Stomach smooth muscle (tissue), 2 donors: Measurements from ENCODE around the gene ARMC9.
A peak's percentile ranks its signal among the peaks of the same experiment; 100 is the strongest.
"Not testable (repeated sequence)": the region's sequence is repeated elsewhere in the genome, so short reads cannot be mapped to it uniquely, and the experiment has no call there.

Source experiments
- H3K27ac ChIP-seq: one replicate; pipeline ENCODE4 v1.7.0; 2013; ENCODE audit warnings: mild to moderate bottlenecking, low read length, inconsistent platforms
- H3K27me3 ChIP-seq, 2 donors: one replicate each; pipeline ENCODE4 v1.7.0; 2013; ENCODE audit warnings: low read length in 2 of 2; ENCODE audit not compliant: insufficient read depth in 2 of 2, control insufficient read depth in 1 of 2
- H3K36me3 ChIP-seq, 2 donors: one replicate each; pipeline ENCODE4 v1.7.0; 2013; ENCODE audit warnings: low read length in 2 of 2; ENCODE audit not compliant: control insufficient read depth in 2 of 2, insufficient read depth in 2 of 2
- H3K4me1 ChIP-seq: one replicate; pipeline ENCODE4 v1.7.0; 2013; ENCODE audit warnings: low read length; ENCODE audit not compliant: control insufficient read depth, insufficient read depth
- H3K4me3 ChIP-seq, 2 donors: one replicate each; pipeline ENCODE4 v1.7.0; 2013; ENCODE audit warnings: low read length in 2 of 2
- H3K9ac ChIP-seq, 2 donors: one replicate each; pipeline ENCODE4 v1.7.0; 2013; ENCODE audit warnings: low read length in 2 of 2, mild to moderate bottlenecking in 1 of 2
- H3K9me3 ChIP-seq, 2 donors: one replicate each; pipeline ENCODE4 v1.7.0; 2013; ENCODE audit warnings: low read length in 2 of 2; ENCODE audit not compliant: control insufficient read depth in 2 of 2
- donor health status: healthy.
- donor health status: Pancreatic carcinoma.

The ARMC9 gene

GRCh38 chr2:231404183-231404578 lies 205.8 kb downstream of the ARMC9 start:
- H3K4me3 ChIP-seq, H3K9me3 ChIP-seq, H3K4me1 ChIP-seq, H3K36me3 ChIP-seq, H3K27ac ChIP-seq, H3K27me3 ChIP-seq, H3K9ac ChIP-seq: not testable (repeated sequence)

GRCh38 chr2:231405601-231406367 lies 207.4 kb downstream of the ARMC9 start:
- H3K9me3 ChIP-seq, H3K4me3 ChIP-seq, H3K27ac ChIP-seq, H3K36me3 ChIP-seq, H3K9ac ChIP-seq, H3K27me3 ChIP-seq, H3K4me1 ChIP-seq: not testable (repeated sequence)

GRCh38 chr2:231407686-231408085 lies 209.3 kb downstream of the ARMC9 start:
- H3K27me3 ChIP-seq, H3K4me3 ChIP-seq, H3K9ac ChIP-seq, H3K27ac ChIP-seq, H3K9me3 ChIP-seq, H3K36me3 ChIP-seq: not testable (repeated sequence)
- H3K4me1 ChIP-seq, result peaks cover 11% of the 10 kb centered on the region

- peaks cover 14% of the 10 kb centered on the region for H3K4me1 ChIP-seq
- not testable (repeated sequence) for H3K4me3 ChIP-seq, H3K9ac ChIP-seq, H3K36me3 ChIP-seq, H3K9me3 ChIP-seq, H3K27ac ChIP-seq, H3K27me3 ChIP-seq
Measured at GRCh38 chr2:231408304-231408703, 209.9 kb downstream of the ARMC9 start.

- Histone ChIP-seq H3K4me1 (peaks cover 14% of the 10 kb centered on the region), H3K27me3 (no peaks in the 10 kb centered on the region), H3K4me3 (no peak overlapping the region), H3K27ac (no peak overlapping the region), H3K9me3 (peaks cover 0 to 5% of the 10 kb centered on the region in 2 donors), H3K9ac (no peak overlapping the region), H3K36me3 (no peaks in the 10 kb centered on the region)
Measured at GRCh38 chr2:231409776-231410175, 211.3 kb downstream of the ARMC9 start.

GRCh38 chr2:231410293-231411004 lies 212.0 kb downstream of the ARMC9 start:
- peaks cover 0 to 5% of the 10 kb centered on the region in 2 donors for H3K9me3 ChIP-seq
- no peak overlapping the region for H3K27ac ChIP-seq

GRCh38 chr2:231411237-231411636 lies 212.8 kb downstream of the ARMC9 start:
- Histone ChIP-seq H3K4me1 (peaks cover 14% of the 10 kb centered on the region), H3K9ac (no peak overlapping the region), H3K27ac (no peak overlapping the region), H3K9me3 (peaks cover 0 to 5% of the 10 kb centered on the region in 2 donors), H3K36me3 (no peaks in the 10 kb centered on the region), H3K4me3 (no peak overlapping the region), H3K27me3 (no peaks in the 10 kb centered on the region)

More at GRCh38 chr2:231410293-231411004, 212.0 kb downstream of the ARMC9 start:
- no peak overlapping the region for H3K9ac ChIP-seq
- H3K4me1 ChIP-seq, result peaks cover 14% of the 10 kb centered on the region
- no peak overlapping the region for H3K4me3 ChIP-seq
- no peaks in the 10 kb centered on the region for H3K27me3 ChIP-seq
- H3K36me3 ChIP-seq, result no peaks in the 10 kb centered on the region

GRCh38 chr2:231411831-231412617 lies 213.6 kb downstream of the ARMC9 start:
- Histone ChIP-seq H3K9me3 (peaks cover 0 to 5% of the 10 kb centered on the region in 2 donors), H3K27me3 (no peaks in the 10 kb centered on the region), H3K4me3 (peak overlapping the region; percentile 63 to 73), H3K4me1 (peaks cover 14% of the 10 kb centered on the region), H3K36me3 (no peaks in the 10 kb centered on the region), H3K27ac (no peak overlapping the region), H3K9ac (peak overlapping the region; percentile 50 to 79)

- H3K27me3 ChIP-seq, result peaks cover 0 to 3% of the 10 kb centered on the region in 2 donors
- peak overlapping the region in 1 of 2 donors; percentile 79 for H3K9ac ChIP-seq
- H3K9me3 ChIP-seq, result peaks cover 0 to 5% of the 10 kb centered on the region in 2 donors
- H3K36me3 ChIP-seq, result no peaks in the 10 kb centered on the region
- H3K4me3 ChIP-seq, result peak overlapping the region; percentile 63 to 73
- H3K4me1 ChIP-seq, result peaks cover 14% of the 10 kb centered on the region
- no peak overlapping the region for H3K27ac ChIP-seq
Measured at GRCh38 chr2:231412618-231412963, 214.2 kb downstream of the ARMC9 start.

- Histone ChIP-seq H3K9ac (no peak overlapping the region), H3K4me1 (peaks cover 14% of the 10 kb centered on the region), H3K27me3 (peaks cover 0 to 3% of the 10 kb centered on the region in 2 donors), H3K4me3 (no peak overlapping the region), H3K36me3 (no peaks in the 10 kb centered on the region), H3K9me3 (peaks cover 0 to 5% of the 10 kb centered on the region in 2 donors), H3K27ac (no peak overlapping the region)
Measured at GRCh38 chr2:231413456-231413855, 215.0 kb downstream of the ARMC9 start.
